HepG2 (cell line): ENCODE results near the gene PRICKLE2. TPM values are rescaled to one million over a fixed set of nuclear protein-coding genes. Genes with fewer than 3 reads are reported as not detected.

Experiments
- ATAC-seq: fragments of 200-7000 bp; cut with Tn5 transposase; 3 replicates; pipeline ENCODE4 v1.9.1; 2020; ENCODE audit warnings: mild to moderate bottlenecking, moderate library complexity
- BruUV-seq: library from RNA; stranded (reverse); fragments of 400-500 nt; replicated peaks from 2 replicates; lab custom pipeline; 2021; lab: Mats Ljungman, UMichigan
- CTCF ChIA-PET: fragments of 300-600 bp; formaldehyde crosslinking; extraction: SDS; loops from one replicate; lab custom pipeline; 2021; ENCODE audit warnings: low total read pairs, inconsistent platforms, low intra/inter-chr PET ratio; lab: Yijun Ruan, JAX
- POLR2A ChIA-PET: fragments of 350-600 bp; sonication (Branson Sonifier 250); formaldehyde crosslinking; loops from one replicate; lab custom pipeline; 2020; ENCODE audit warnings: antibody characterized with exemption, inconsistent platforms; lab: Yijun Ruan, JAX
- DNase-seq: peaks from one replicate; pipeline ENCODE4 v3.0.0-alpha.2; 2015; ENCODE audit warnings: low spot score
- FAIRE-seq: peaks from 3 replicates; lab custom pipeline; 2011; peaks lifted over from hg19 to GRCh38; lab: Jason Lieb, UNC
- H2AFZ ChIP-seq: one replicate; pipeline ENCODE4 v1.6.1; 2011; ENCODE audit warnings: low read length, inconsistent platforms
- H3K27ac ChIP-seq: fragments of 300-600 bp; 3 replicates; pipeline ENCODE4 v1.8.0; 2011; ENCODE audit warnings: mixed run types, mild to moderate bottlenecking, mixed read lengths, low read length, inconsistent platforms; ENCODE audit not compliant: insufficient read depth; ENCODE audit errors: extremely low read length
- H3K27me3 ChIP-seq, 2 experiments: fragments of 200-600 bp in 1 of 2; 2 replicates in 1 of 2; 3 replicates in 1 of 2; pipeline versions ENCODE4 v1.6.0 to v1.8.0; 2011; ENCODE audit warnings: low read length in 2 of 2, mild to moderate bottlenecking in 2 of 2, moderate library complexity in 2 of 2, inconsistent platforms in 1 of 2; ENCODE audit not compliant: insufficient read depth in 2 of 2, control insufficient read depth in 1 of 2
- H3K36me3 ChIP-seq, 2 experiments: fragments of 200-600 bp in 1 of 2; replicated peaks in 1 of 2; 2 replicates in 1 of 2; 3 replicates in 1 of 2; pipeline versions ENCODE4 v1.5.1 to v1.8.0; 2011; ENCODE audit warnings: low read length in 2 of 2, inconsistent platforms in 1 of 2; ENCODE audit not compliant: insufficient read depth in 2 of 2, control insufficient read depth in 1 of 2
- H3K4me1 ChIP-seq: 2 replicates; pipeline ENCODE4 v1.5.1; 2012; ENCODE audit warnings: low read length, inconsistent platforms; ENCODE audit not compliant: insufficient read depth
- H3K4me2 ChIP-seq: 2 replicates; pipeline ENCODE4 v1.6.0; 2011; ENCODE audit warnings: low read depth, low read length, inconsistent platforms
- H3K4me3 ChIP-seq, 3 experiments: fragments of 200-600 bp in 1 of 3; sonication (generic), shearing (Covaris generic) in 1 of 3; replicated peaks in 1 of 3; 2 replicates each; pipeline ENCODE4 v1.5.1; 2011 to 2016; ENCODE audit warnings: low read length in 3 of 3, inconsistent platforms in 2 of 3, low read depth in 2 of 3, mild to moderate bottlenecking in 2 of 3, control low read depth in 1 of 3, mixed read lengths in 1 of 3; ENCODE audit not compliant: insufficient read depth in 1 of 3
- H3K79me2 ChIP-seq: one replicate; pipeline ENCODE4 v1.6.1; 2011; ENCODE audit warnings: low read length, inconsistent platforms; ENCODE audit not compliant: insufficient read depth
- H3K9ac ChIP-seq: 2 replicates; pipeline ENCODE4 v1.6.0; 2011; ENCODE audit warnings: mild to moderate bottlenecking, low read depth, low read length, inconsistent platforms; ENCODE audit not compliant: insufficient read depth
- H3K9me3 ChIP-seq: 2 replicates; pipeline ENCODE4 v1.5.1; 2012; ENCODE audit warnings: mild to moderate bottlenecking, low read length
- H4K20me1 ChIP-seq: 2 replicates; pipeline ENCODE4 v1.6.0; 2011; ENCODE audit warnings: inconsistent platforms, mild to moderate bottlenecking, low read length, moderate library complexity; ENCODE audit not compliant: insufficient read depth
- ARID4A ChIP-seq: sonication (generic); formaldehyde crosslinking; IDR thresholded peaks from 2 replicates; pipeline ENCODE4 v1.5.0; 2020; ENCODE audit warnings: mild to moderate bottlenecking, missing genetic modification reagents, borderline replicate concordance
- CTCF ChIP-seq: sonication (generic); formaldehyde crosslinking; IDR thresholded peaks from 2 replicates; pipeline ENCODE4 v1.5.0; 2020; ENCODE audit warnings: mild to moderate bottlenecking, missing genetic modification reagents, moderate library complexity
- ISL2 ChIP-seq: sonication (generic); formaldehyde crosslinking; IDR thresholded peaks from 2 replicates; pipeline ENCODE4 v1.5.0; 2020; ENCODE audit warnings: missing genetic modification reagents
- KLF12 ChIP-seq: sonication (generic); formaldehyde crosslinking; IDR thresholded peaks from 2 replicates; pipeline ENCODE4 v1.4.0; 2020; ENCODE audit warnings: missing genetic modification reagents, borderline replicate concordance
- PRMT3 ChIP-seq: sonication (generic); formaldehyde crosslinking; IDR thresholded peaks from 2 replicates; pipeline ENCODE4 v1.8.1; 2022; ENCODE audit warnings: low read depth, mild to moderate bottlenecking, moderate library complexity, missing genetic modification reagents, borderline replicate concordance
- SATB2 ChIP-seq: sonication (generic); formaldehyde crosslinking; IDR thresholded peaks from 2 replicates; pipeline ENCODE4 v1.5.0; 2020; ENCODE audit warnings: missing genetic modification reagents
- SP1 ChIP-seq, 2 experiments: fragments of 450-650 bp in 1 of 2; sonication (generic) in 1 of 2; formaldehyde crosslinking in 1 of 2; IDR thresholded peaks; 2 replicates each; pipeline versions ENCODE4 v1.4.0 to v1.6.1; 2016 to 2020; ENCODE audit warnings: missing genetic modification reagents in 1 of 2
- SRF ChIP-seq: IDR thresholded peaks from 2 replicates; pipeline ENCODE4 v1.6.1; 2011; ENCODE audit warnings: mild to moderate bottlenecking, low read depth, low read length, moderate library complexity
- SSRP1 ChIP-seq: IDR thresholded peaks from 2 replicates; pipeline ENCODE4 v1.6.1; 2016; ENCODE audit warnings: control low read depth
- STAG1 ChIP-seq: sonication (generic); formaldehyde crosslinking; IDR thresholded peaks from 2 replicates; pipeline ENCODE4 v1.4.0; 2020; ENCODE audit warnings: missing genetic modification reagents
- TEAD2 ChIP-seq: sonication (generic); formaldehyde crosslinking; IDR thresholded peaks from 2 replicates; pipeline ENCODE4 v1.9.0; 2021; ENCODE audit warnings: missing genetic modification reagents
- TFDP2 ChIP-seq: sonication (generic); formaldehyde crosslinking; IDR thresholded peaks from 2 replicates; pipeline ENCODE4 v1.4.0; 2020; ENCODE audit warnings: missing genetic modification reagents
- WGBS: methylation state at CpG from one replicate; pipeline ENCODE4 v1.1.6; 2017; ENCODE audit warnings: low lambda C conversion rate; 5-methylcytosine and 5-hydroxymethylcytosine counted together
- in situ Hi-C: cut with HindIII; loops from 2 replicates; pipeline ENCODE4 v1.10.0; 2017; ENCODE audit warnings: low pct_unique_long_range_greater_than_20kb; ENCODE audit not compliant: extremely low pct_ligation_motif_present
- intact Hi-C: fragments of 100-400 bp; cut with micrococcal nuclease; formaldehyde crosslinking; loops from one replicate; pipeline ENCODE4 v1.10.0; 2022; ENCODE audit not compliant: unreplicated experiment
- polyA plus RNA-seq, 8 experiments: library from polyadenylated mRNA; depleted of rRNA in 3 of 8; stranded (reverse) in 7 of 8; unstranded in 1 of 8; fragments of >200 nt; fragmentation: Illumina TruSeq in 4 of 8; extraction: Trizol in 4 of 8; gene quantifications; 2 replicates each; pipeline versions ENCODE4 v1.2.1 to v1.2.3, GENCODE V29; 2011 to 2016; ENCODE audit warnings: low read depth in 4 of 8, missing spikeins in 1 of 8, mixed read lengths in 1 of 8; ENCODE audit not compliant: insufficient read depth in 1 of 8
- total RNA-seq, 5 experiments: library from RNA; depleted of rRNA; stranded (reverse); fragments of >200 nt; fragmentation: Illumina TruSeq; extraction: Trizol; gene quantifications; 2 replicates each; pipeline ENCODE4 v1.2.3, GENCODE V29; 2016; ENCODE audit warnings: low read depth in 1 of 5

The PRICKLE2 gene
- total and polyA plus RNA-seq, 2 of the 13 experiments (the other 11 are each of a cell fraction or from before 2014, with no cell fraction given) = 0.01 to 0.07 TPM

GRCh38 chr3:64179860-64180259, 45.4 kb downstream of the PRICKLE2 start (continued):
- TF ChIP-seq ARID4A (CRISPR knock-in tag) = no peak
- no peak for TF ChIP-seq SATB2
- no peak for TF ChIP-seq TFDP2 (CRISPR knock-in tag)
- no peak for TF ChIP-seq PRMT3 (CRISPR knock-in tag)
- no peak for TF ChIP-seq KLF12 (CRISPR knock-in tag)
- no peak for TF ChIP-seq SP1 (IDR thresholded peaks at IDR 0.05)
- no peak for TF ChIP-seq SP1 (CRISPR knock-in tag; IDR thresholded peaks at IDR 0.05)
- no peak for TF ChIP-seq SSRP1 (CRISPR knock-in tag)

GRCh38 chr3:64179249-64179648, 46.0 kb downstream of the PRICKLE2 start:
- intact Hi-C loops (no loop called here), in situ Hi-C loops (no loop called here)
- H3K79me2 ChIP-seq = no peaks in the 10 kb centered on the region
- POLR2A ChIA-PET = no interaction called here
- CTCF ChIA-PET = no interaction called here
- TF ChIP-seq CTCF (CRISPR knock-in tag) (0 out of 2 replicates have a peak, but pooled peaks have one; percentile 11), TEAD2 (CRISPR knock-in tag) (no peak), STAG1 (peak; percentile 34), ISL2 (CRISPR knock-in tag) (no peak), SRF (no peak)
- TF ChIP-seq, all 625 proteins: peak for 2
- Histone ChIP-seq H3K4me2 (no peak overlapping the region), H3K9me3 (no peaks in the 10 kb centered on the region), H4K20me1 (no peaks in the 10 kb centered on the region), H3K27ac (no peak overlapping the region), H2AFZ (no peak overlapping the region), H3K27me3 (no peaks in the 10 kb centered on the region; a peak in 1 of 5 replicates), H3K36me3 (no peaks in the 10 kb centered on the region), H3K4me1 (peaks cover 5% of the 10 kb centered on the region), H3K4me3 (no peak overlapping the region), H3K9ac (no peak overlapping the region)
- DNase-seq (no peak), ATAC-seq (no peak), FAIRE-seq (no peak)
- no TSS peak for BruUV-seq
- WGBS = 81% methylated on average over 4 of the region's 4 CpGs
